Measurements from ENCODE around the gene PEPD. TPM values are rescaled to one million over a fixed set of nuclear protein-coding genes. Genes with fewer than 3 reads are reported as not detected.

The PEPD gene
- total RNA-seq, 1 donor from 2014 or later = 30.0 TPM

DNA sequence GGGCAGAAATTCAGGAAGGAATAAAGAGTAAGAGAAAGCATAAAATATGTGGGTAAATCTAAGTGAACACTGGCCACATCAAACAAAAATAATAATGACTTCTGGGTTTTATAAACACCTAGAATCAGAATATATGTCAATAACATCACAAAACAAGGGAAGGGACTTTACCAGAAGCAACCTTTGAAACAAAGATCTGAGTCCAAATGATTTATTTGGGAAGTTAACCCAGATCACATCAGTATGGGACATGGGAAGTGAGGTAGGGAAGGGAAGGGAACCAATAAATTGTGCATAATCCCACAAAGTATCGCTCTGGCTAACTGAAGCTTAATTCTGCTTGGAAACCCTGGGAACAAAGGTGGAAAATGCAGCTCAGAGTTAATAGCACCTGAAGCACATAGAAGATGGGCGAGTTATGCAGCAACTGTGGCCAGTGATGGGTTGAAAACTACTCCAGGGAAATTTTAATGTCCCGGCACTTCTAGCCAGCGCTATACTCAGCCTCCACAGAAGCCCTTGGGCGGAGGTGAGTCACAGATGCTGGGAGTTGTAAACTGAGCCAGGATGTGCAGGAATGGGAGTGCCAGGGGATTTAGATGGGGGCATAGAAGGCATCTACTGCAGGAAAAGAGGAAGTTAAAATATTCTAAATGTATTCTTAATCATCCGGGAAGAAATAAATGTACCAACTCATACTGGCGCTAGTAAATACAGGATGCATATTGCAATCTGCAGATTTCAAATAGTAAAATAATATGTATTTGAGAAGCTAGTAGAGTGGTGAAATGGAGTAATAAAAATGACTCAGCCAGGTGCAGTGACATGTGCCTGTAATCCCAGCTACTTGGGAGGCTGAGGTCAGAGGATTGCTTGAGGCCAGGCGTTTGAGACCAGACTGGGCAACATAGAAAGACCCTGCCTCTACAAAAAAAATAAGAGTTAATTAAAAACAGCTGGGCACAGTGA is 182.3 kb downstream of the PEPD start:
- H3K4me3 ChIP-seq = no peak overlapping the region
- no peaks in the 10 kb centered on the region for H3K36me3 ChIP-seq
- peaks cover 40% of the 10 kb centered on the region for H3K27me3 ChIP-seq (ENCODE audit: low read depth)
- DNase-seq = no peak
- intact Hi-C loops (cut with micrococcal nuclease) = no loop called here
- H3K9me3 ChIP-seq (replicated peaks) = no peaks in the 10 kb centered on the region
- TF ChIP-seq, protein P1, sequence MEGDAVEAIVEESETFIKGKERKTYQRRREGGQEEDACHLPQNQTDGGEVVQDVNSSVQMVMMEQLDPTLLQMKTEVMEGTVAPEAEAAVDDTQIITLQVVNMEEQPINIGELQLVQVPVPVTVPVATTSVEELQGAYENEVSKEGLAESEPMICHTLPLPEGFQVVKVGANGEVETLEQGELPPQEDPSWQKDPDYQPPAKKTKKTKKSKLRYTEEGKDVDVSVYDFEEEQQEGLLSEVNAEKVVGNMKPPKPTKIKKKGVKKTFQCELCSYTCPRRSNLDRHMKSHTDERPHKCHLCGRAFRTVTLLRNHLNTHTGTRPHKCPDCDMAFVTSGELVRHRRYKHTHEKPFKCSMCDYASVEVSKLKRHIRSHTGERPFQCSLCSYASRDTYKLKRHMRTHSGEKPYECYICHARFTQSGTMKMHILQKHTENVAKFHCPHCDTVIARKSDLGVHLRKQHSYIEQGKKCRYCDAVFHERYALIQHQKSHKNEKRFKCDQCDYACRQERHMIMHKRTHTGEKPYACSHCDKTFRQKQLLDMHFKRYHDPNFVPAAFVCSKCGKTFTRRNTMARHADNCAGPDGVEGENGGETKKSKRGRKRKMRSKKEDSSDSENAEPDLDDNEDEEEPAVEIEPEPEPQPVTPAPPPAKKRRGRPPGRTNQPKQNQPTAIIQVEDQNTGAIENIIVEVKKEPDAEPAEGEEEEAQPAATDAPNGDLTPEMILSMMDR (IDR thresholded peaks at IDR 0.05; ENCODE audit: borderline replicate concordance) = no peak
- no peak overlapping the region for H3K27ac ChIP-seq (replicated peaks)
- H3K4me1 ChIP-seq = peaks cover 3% of the 10 kb centered on the region

Other genes with a start within 250 kb of the PEPD start
- 1.7 TPM for gene CEBPA, start 219.3 kb downstream of the PEPD start, total RNA-seq
- 13.0 TPM for gene CEBPG, start 148.1 kb downstream of the PEPD start, total RNA-seq
- 0.14 TPM for gene CHST8, start 100.2 kb upstream of the PEPD start, total RNA-seq

All from left ventricle myocardium inferior (tissue), 1 donor.